ENCODE measurements around the gene ANKIB1.

GRCh38 chr7:92332782-92333181 is 87.0 kb downstream of the ANKIB1 start:
- TF ChIP-seq CTCF (IDR thresholded peaks at IDR 0.05 in 4 of 5, conservative IDR thresholded peaks at IDR 0.05 in 1 of 5) (no peak), POLR2A (IDR thresholded peaks at IDR 0.05) (no peak)
